K562 treated with DMSO at 1 percent for 4 hours (cell line): ENCODE data around the gene MOV10. TPM values are rescaled to one million over a fixed set of nuclear protein-coding genes. Genes with fewer than 3 reads are reported as not detected.

Experiments used
- total RNA-seq: library from RNA; unstranded; fragments of 300-600 nt; gene quantifications from 2 replicates; pipeline ENCODE4 v1.2.3, GENCODE V29; 2022; ENCODE audit not compliant: insufficient read depth

Gene MOV10, protein sequence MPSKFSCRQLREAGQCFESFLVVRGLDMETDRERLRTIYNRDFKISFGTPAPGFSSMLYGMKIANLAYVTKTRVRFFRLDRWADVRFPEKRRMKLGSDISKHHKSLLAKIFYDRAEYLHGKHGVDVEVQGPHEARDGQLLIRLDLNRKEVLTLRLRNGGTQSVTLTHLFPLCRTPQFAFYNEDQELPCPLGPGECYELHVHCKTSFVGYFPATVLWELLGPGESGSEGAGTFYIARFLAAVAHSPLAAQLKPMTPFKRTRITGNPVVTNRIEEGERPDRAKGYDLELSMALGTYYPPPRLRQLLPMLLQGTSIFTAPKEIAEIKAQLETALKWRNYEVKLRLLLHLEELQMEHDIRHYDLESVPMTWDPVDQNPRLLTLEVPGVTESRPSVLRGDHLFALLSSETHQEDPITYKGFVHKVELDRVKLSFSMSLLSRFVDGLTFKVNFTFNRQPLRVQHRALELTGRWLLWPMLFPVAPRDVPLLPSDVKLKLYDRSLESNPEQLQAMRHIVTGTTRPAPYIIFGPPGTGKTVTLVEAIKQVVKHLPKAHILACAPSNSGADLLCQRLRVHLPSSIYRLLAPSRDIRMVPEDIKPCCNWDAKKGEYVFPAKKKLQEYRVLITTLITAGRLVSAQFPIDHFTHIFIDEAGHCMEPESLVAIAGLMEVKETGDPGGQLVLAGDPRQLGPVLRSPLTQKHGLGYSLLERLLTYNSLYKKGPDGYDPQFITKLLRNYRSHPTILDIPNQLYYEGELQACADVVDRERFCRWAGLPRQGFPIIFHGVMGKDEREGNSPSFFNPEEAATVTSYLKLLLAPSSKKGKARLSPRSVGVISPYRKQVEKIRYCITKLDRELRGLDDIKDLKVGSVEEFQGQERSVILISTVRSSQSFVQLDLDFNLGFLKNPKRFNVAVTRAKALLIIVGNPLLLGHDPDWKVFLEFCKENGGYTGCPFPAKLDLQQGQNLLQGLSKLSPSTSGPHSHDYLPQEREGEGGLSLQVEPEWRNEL
- total RNA-seq, result 99.5 and 107 TPM in 2 replicates

DNA sequence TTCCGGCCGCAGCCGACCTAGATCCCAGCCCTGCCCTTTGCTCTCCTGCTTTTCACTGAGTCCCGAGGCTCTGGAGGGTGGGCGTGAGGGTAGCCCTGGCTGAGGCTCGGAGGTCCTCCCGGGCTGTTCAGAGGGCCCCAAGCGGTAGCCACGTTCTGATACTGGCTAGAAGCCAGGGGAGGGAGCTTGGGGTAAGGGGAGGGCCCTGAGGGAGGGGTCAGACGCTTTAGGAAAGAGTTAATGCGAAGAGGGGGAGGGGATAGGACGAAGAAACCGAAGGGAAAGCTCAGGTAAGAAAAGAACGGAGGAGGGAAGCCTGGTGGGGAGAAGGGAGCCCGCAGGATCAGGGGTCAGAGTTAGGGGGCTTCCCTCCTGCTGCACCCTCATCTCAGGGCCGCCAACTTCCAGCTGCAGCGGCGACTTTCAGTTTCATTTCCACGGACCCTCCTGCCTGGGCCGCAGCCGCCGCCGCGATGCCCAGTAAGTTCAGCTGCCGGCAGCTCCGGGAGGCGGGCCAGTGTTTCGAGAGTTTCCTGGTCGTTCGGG is at the start of gene MOV10:
TSS of gene MOV10 (plus strand) at position 220 of the 546 bp plus-strand sequence. CDS start at position 474, 254 bp downstream.

DNA sequence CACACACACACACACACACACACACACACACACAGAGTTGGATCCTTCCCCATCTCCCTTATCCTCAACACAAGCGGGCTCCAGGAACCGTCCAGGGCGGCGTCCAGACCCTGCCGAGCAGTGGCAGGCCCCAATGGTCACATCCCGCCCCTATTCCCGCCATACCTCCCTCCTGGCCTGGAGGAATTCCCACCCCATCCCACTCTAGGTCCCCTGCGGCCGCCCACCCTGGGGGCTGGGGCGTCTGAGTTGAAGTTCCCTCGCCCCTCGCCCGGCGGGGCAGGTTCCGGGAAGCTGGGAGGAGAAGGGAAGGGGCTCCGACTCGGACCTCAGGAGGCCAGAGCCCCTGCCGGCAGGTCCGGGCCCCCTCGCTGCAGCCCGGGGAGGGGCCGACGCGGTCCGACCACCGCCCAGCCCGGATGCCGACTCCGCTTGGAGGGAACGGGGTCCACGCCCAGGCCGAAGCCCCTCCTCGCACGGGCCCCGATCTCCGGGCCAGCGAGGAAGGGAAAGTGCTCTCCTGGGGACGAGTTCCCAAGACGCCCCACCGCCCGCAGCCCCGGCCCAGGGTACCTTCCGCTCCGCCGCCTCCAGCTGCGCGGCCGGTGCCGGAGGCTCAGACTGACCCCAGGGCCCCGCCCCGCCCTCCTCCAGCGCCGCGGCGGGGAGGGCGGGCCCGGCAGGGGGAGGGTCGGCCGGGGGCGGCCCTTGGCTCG is 32.2 kb downstream of the MOV10 start, which contains the start of gene RHOC:
TSS of gene RHOC (minus strand) at position 623 of the 716 bp plus-strand sequence. CDS start 3,328 bp downstream, outside the sequence.

DNA sequence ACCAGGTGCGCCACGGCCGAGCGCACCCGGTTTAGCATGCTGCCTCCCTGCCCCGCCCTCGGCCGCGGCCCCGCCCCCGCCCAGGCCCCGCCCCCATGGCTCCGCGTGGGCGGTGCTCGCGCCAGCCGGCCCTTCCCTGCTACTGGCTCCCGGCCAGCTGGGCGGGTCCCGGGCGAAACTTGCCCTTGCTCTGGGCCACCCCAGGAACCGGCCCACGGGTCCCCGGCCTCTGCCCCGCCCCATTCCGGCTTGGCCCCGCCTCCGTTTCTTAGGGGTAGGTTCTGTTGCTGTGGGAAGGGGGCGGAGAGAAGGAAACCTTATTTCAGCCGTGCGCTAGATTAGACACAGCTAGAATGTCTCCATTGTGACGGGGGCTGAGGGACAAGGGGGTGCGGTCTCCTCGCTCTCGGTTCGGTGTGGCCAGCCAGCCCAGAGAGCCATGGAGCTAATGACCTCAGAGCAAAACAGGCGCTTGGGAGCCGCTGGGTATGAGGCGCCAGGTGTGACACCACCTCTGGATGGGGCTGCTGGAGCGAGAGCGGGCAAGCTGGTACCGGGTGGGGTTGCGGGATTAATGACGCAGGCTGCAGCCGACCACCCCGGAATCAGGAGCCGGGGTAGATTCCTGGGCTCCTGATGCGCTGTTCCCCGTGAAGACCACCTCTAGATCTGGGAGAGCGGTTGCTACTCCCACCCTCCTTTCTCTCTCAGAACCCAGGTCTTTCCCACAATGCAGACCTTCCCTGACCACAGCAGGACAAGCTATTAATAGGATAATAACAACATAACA is 41.0 kb downstream of the MOV10 start, which contains the start of gene PPM1J:
TSS of gene PPM1J (minus strand) at position 69 of the 790 bp plus-strand sequence. CDS start at position 38, 31 bp downstream.

Other genes with a start within 250 kb of the MOV10 start
- gene WNT2B, start 165.7 kb upstream of the MOV10 start, total RNA-seq, result 0.53 and 0.68 TPM in 2 replicates
- 13.7 and 14.2 TPM in 2 replicates for gene ST7L, start 55.5 kb upstream of the MOV10 start, total RNA-seq
- gene CAPZA1, start 54.8 kb upstream of the MOV10 start, total RNA-seq, result 125 and 131 TPM in 2 replicates
- 201 and 224 TPM in 2 replicates for gene RHOC, start 32.5 kb downstream of the MOV10 start, total RNA-seq
- gene PPM1J, start 40.7 kb downstream of the MOV10 start, total RNA-seq, result 0.68 and 0.96 TPM in 2 replicates